Ovary (tissue), 3 donors: ENCODE results near the gene POLD3.

Experiments
- POLR2A ChIP-seq: fragments of 450-650 bp; IDR thresholded peaks from one replicate; pipeline ENCODE4 v1.6.1; 2017; ENCODE audit warnings: antibody characterized with exemption, mild to moderate bottlenecking, moderate library complexity
- TF ChIP-seq, protein P1 (sequence below), 3 donors: fragments of 450-650 bp in 2 of 3; fragments of 200-600 bp in 1 of 3; IDR thresholded peaks; one replicate each; pipeline versions ENCODE4 v1.5.1 to v1.8.0; 2016 to 2022; ENCODE audit warnings: antibody characterized with exemption in 3 of 3, mild to moderate bottlenecking in 1 of 3
- donor health status: DM: no; HTN: no; CAD: no.

DNA sequence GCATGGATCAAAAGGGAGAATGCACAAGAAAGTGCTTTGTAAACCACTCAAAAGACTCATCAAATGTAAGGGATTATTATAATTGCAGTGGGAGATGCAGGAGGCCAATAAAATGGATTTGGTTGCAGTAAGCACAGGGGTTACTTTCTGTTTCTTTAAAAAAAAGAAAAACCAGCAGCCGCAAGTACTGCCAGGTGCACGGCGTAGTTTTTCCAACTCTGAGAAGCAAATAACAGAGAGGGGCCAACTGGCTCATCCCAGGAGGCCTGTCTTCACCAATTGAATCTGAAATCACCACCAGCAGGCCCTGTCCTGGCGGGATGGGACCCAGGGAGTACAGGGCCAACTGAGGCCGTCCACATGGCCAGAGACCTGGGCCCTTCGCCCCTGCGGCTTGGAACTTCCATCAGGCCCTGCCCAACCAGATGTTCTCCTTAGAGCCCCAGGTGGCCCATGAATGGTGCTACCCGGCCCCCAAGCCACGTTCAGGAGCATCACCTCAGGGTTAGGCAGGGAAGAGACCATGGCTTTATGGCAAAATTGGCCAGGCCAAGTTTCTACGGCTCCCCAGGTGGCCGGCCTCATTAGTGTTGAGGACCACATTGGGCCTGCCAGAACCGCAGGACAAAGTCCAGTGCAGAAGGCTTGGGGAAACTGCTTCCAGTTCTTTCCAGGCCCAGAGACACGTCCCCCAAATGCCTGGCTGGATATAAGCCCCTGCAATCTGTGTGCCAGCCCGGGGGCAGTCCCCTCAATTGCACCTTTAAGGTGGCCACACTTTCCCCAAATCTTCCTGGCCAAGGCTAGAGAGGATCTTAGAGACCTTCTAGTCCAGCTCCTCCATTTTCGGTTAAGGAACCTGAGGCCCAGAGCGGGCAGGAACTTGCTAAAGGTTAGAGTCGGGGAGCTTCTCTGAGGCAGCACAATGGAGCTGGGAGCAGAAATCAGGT is 77.1 kb downstream of the POLD3 start:
- TF ChIP-seq POLR2A: no peak
- TF ChIP-seq, protein P1, sequence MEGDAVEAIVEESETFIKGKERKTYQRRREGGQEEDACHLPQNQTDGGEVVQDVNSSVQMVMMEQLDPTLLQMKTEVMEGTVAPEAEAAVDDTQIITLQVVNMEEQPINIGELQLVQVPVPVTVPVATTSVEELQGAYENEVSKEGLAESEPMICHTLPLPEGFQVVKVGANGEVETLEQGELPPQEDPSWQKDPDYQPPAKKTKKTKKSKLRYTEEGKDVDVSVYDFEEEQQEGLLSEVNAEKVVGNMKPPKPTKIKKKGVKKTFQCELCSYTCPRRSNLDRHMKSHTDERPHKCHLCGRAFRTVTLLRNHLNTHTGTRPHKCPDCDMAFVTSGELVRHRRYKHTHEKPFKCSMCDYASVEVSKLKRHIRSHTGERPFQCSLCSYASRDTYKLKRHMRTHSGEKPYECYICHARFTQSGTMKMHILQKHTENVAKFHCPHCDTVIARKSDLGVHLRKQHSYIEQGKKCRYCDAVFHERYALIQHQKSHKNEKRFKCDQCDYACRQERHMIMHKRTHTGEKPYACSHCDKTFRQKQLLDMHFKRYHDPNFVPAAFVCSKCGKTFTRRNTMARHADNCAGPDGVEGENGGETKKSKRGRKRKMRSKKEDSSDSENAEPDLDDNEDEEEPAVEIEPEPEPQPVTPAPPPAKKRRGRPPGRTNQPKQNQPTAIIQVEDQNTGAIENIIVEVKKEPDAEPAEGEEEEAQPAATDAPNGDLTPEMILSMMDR (IDR thresholded peaks at IDR 0.05): no peak
